ENCODE results near the gene ABHD2. TPM values are rescaled to one million over a fixed set of nuclear protein-coding genes. Genes with fewer than 3 reads are reported as not detected.
"Not testable (repeated sequence)": the region's sequence is repeated elsewhere in the genome, so short reads cannot be mapped to it uniquely, and the experiment has no call there.

ABHD2 gene
- total RNA-seq, 2 experiments from 2014 or later = 36.0 to 39.2 TPM

GRCh38 chr15:89130201-89130600 lies 41.9 kb downstream of the ABHD2 start:
- Mint-ChIP-seq H3K36me3 (ENCODE audit: low read depth) (peaks cover 41% of the 10 kb centered on the region), H3K4me1 (ENCODE audit: low read depth) (peaks cover 16% of the 10 kb centered on the region), H3K9me3 (no peaks in the 10 kb centered on the region), H3K4me3 (no peak overlapping the region), H3K27ac (no peak overlapping the region), H3K27me3 (no peaks in the 10 kb centered on the region)
- DNase-seq (peak in 3 of 14 experiments; percentile 41 to 71 (median 42)), ATAC-seq (ENCODE audit: poor library complexity) (no peak)
- TF ChIP-seq CTCF (IDR thresholded peaks at IDR 0.05) = no peak
- intact Hi-C loops (cut with DNase I, micrococcal nuclease) = no loop called here
- H3K36me3 ChIP-seq (ENCODE audit: insufficient read depth, low read length) = peaks cover 15% of the 10 kb centered on the region
- H3K9me3 ChIP-seq (ENCODE audit: control insufficient read depth in 1 of 2, insufficient read depth in 1 of 2, low read length in 2 of 2) = no peaks in the 10 kb centered on the region
- CTCF ChIA-PET = interaction anchor here (0.5 to 1.9 kb wide), 19 partner anchors 10 to 225 kb away, joined by 3 to 18 read pairs (median 5); partner anchors contain the start of gene ABHD2
- POLR2A ChIA-PET = interaction anchor here (0.5 to 1.8 kb wide), 6 partner anchors 39 to 226 kb away, joined by 3 to 12 read pairs (median 5); partner anchors contain the start of gene ABHD2
- H3K27ac ChIP-seq (ENCODE audit: low read depth in 1 of 2, low read length in 2 of 2) = no peak overlapping the region
- no peak overlapping the region for H3K4me3 ChIP-seq (ENCODE audit: low read length)
- H3K27me3 ChIP-seq (ENCODE audit: control insufficient read depth in 1 of 2, insufficient read depth in 2 of 2, low read length in 2 of 2) = no peaks in the 10 kb centered on the region
- peaks cover 14% of the 10 kb centered on the region for H3K4me1 ChIP-seq (ENCODE audit: insufficient read depth, low read length)

- Histone ChIP-seq H3K27ac (ENCODE audit: low read depth in 1 of 2, low read length in 2 of 2) (no peak overlapping the region), H3K9me3 (ENCODE audit: control insufficient read depth in 1 of 2, insufficient read depth in 1 of 2, low read length in 2 of 2) (no peaks in the 10 kb centered on the region), H3K4me1 (ENCODE audit: insufficient read depth, low read length) (peaks cover 25% of the 10 kb centered on the region), H3K4me3 (ENCODE audit: low read length) (no peak overlapping the region), H3K36me3 (ENCODE audit: insufficient read depth, low read length) (peaks cover 5% of the 10 kb centered on the region), H3K27me3 (ENCODE audit: control insufficient read depth in 1 of 2, insufficient read depth in 2 of 2, low read length in 2 of 2) (no peaks in the 10 kb centered on the region)
- Mint-ChIP-seq H3K36me3 (ENCODE audit: low read depth) (peaks cover 40% of the 10 kb centered on the region), H3K4me3 (no peak overlapping the region), H3K27me3 (no peaks in the 10 kb centered on the region), H3K9me3 (no peaks in the 10 kb centered on the region), H3K27ac (no peak overlapping the region), H3K4me1 (ENCODE audit: low read depth) (peaks cover 22% of the 10 kb centered on the region)
- no peak for TF ChIP-seq CTCF (IDR thresholded peaks at IDR 0.05)
- CTCF ChIA-PET = interaction anchor here (2.0 to 2.3 kb wide), 2 partner anchors 74 to 227 kb away, joined by 5 to 7 read pairs; no protein-coding TSS in a partner anchor
- POLR2A ChIA-PET = no interaction called here
- no peak for ATAC-seq (ENCODE audit: poor library complexity)
- intact Hi-C loops (cut with DNase I, micrococcal nuclease) = no loop called here
- no peak for DNase-seq
Measured at GRCh38 chr15:89131731-89132130, 43.5 kb downstream of the ABHD2 start.

GRCh38 chr15:89132611-89133507 lies 44.6 kb downstream of the ABHD2 start:
- H3K9me3 Mint-ChIP-seq = no peaks in the 10 kb centered on the region
- H3K9me3 ChIP-seq (ENCODE audit: control insufficient read depth in 1 of 2, insufficient read depth in 1 of 2, low read length in 2 of 2) = no peaks in the 10 kb centered on the region
- DNase-seq (peak in 3 of 14 experiments; percentile 23 to 43 (median 27)), ATAC-seq (ENCODE audit: poor library complexity) (no peak)
- ChIA-PET POLR2A (interaction anchor here (0.6 to 1.2 kb wide), 3 partner anchors 13 to 150 kb away, joined by 3 to 5 read pairs (median 3); partner anchors contain the start of gene ABHD2), CTCF (interaction anchor here (1.0 to 2.3 kb wide), 3 partner anchors 45 to 228 kb away, joined by 3 to 7 read pairs (median 5); no protein-coding TSS in a partner anchor)
- no peak for TF ChIP-seq CTCF (IDR thresholded peaks at IDR 0.05)
- H3K27ac Mint-ChIP-seq = no peak overlapping the region
- H3K27ac ChIP-seq (ENCODE audit: low read depth in 1 of 2, low read length in 2 of 2) = no peak overlapping the region
- H3K4me1 Mint-ChIP-seq (ENCODE audit: low read depth) = peaks cover 30% of the 10 kb centered on the region
- peaks cover 48% of the 10 kb centered on the region for H3K36me3 Mint-ChIP-seq (ENCODE audit: low read depth)
- intact Hi-C loops (cut with DNase I, micrococcal nuclease) = no loop called here
- no peaks in the 10 kb centered on the region for H3K36me3 ChIP-seq (ENCODE audit: insufficient read depth, low read length)
- no peaks in the 10 kb centered on the region for H3K27me3 ChIP-seq (ENCODE audit: control insufficient read depth in 1 of 2, insufficient read depth in 2 of 2, low read length in 2 of 2)
- peaks cover 28% of the 10 kb centered on the region for H3K4me1 ChIP-seq (ENCODE audit: insufficient read depth, low read length)
- no peak overlapping the region for H3K4me3 ChIP-seq (ENCODE audit: low read length)
- H3K4me3 Mint-ChIP-seq = no peak overlapping the region
- no peaks in the 10 kb centered on the region for H3K27me3 Mint-ChIP-seq

GRCh38 chr15:89135387-89136077 lies 47.3 kb downstream of the ABHD2 start:
- H3K27me3 Mint-ChIP-seq; POLR2A ChIA-PET; H3K27ac ChIP-seq (ENCODE audit: low read depth in 1 of 2, low read length in 2 of 2); H3K27me3 ChIP-seq (ENCODE audit: control insufficient read depth in 1 of 2, insufficient read depth in 2 of 2, low read length in 2 of 2); H3K4me3 ChIP-seq (ENCODE audit: low read length); CTCF ChIA-PET; ATAC-seq (ENCODE audit: poor library complexity); H3K9me3 ChIP-seq (ENCODE audit: control insufficient read depth in 1 of 2, insufficient read depth in 1 of 2, low read length in 2 of 2); intact Hi-C loops (cut with DNase I, micrococcal nuclease); H3K27ac Mint-ChIP-seq; H3K9me3 Mint-ChIP-seq; DNase-seq; H3K4me3 Mint-ChIP-seq; H3K36me3 ChIP-seq (ENCODE audit: insufficient read depth, low read length): not testable (repeated sequence)
- H3K4me1 ChIP-seq (ENCODE audit: insufficient read depth, low read length) = peaks cover 18% of the 10 kb centered on the region
- peaks cover 67% of the 10 kb centered on the region for H3K36me3 Mint-ChIP-seq (ENCODE audit: low read depth)
- H3K4me1 Mint-ChIP-seq (ENCODE audit: low read depth) = peaks cover 30% of the 10 kb centered on the region

Data from CD4-positive, alpha-beta T cell (primary cell).